ENCODE data around the gene MAP1B.

DNA sequence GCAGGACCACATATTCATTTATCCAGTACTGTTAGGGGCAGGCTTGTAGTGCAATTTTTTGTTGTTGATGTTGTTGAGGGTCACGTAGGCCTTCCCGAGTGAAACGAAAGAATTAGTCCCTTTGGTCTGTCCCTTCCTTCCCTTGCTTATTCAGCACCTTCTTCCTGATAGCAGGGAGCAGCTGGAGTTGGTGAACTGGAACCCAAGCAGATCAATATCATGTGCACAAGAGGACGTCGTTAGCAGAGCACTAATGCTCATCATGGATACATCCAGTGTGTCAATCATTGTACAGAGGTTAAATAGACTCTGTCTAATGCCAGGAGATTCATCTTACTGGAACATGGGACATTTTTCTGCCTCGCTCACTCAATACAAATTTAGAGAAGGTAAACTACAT is 33.0 kb upstream of the MAP1B start:
- TF ChIP-seq, protein P1, sequence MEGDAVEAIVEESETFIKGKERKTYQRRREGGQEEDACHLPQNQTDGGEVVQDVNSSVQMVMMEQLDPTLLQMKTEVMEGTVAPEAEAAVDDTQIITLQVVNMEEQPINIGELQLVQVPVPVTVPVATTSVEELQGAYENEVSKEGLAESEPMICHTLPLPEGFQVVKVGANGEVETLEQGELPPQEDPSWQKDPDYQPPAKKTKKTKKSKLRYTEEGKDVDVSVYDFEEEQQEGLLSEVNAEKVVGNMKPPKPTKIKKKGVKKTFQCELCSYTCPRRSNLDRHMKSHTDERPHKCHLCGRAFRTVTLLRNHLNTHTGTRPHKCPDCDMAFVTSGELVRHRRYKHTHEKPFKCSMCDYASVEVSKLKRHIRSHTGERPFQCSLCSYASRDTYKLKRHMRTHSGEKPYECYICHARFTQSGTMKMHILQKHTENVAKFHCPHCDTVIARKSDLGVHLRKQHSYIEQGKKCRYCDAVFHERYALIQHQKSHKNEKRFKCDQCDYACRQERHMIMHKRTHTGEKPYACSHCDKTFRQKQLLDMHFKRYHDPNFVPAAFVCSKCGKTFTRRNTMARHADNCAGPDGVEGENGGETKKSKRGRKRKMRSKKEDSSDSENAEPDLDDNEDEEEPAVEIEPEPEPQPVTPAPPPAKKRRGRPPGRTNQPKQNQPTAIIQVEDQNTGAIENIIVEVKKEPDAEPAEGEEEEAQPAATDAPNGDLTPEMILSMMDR (IDR thresholded peaks at IDR 0.05; ENCODE audit: borderline replicate concordance, extremely low read depth, low read length, poor library complexity, severe bottlenecking): no peak
- TF ChIP-seq EZH2 (IDR thresholded peaks at IDR 0.05; ENCODE audit: borderline replicate concordance, low read depth, low read length, severe bottlenecking): no peak
